GM18508 (cell line): ENCODE data around the gene RTN4.
A peak's percentile ranks its signal among the peaks of the same experiment; 100 is the strongest.
"Not testable (repeated sequence)": the region's sequence is repeated elsewhere in the genome, so short reads cannot be mapped to it uniquely, and the experiment has no call there.

Experiments
- ATAC-seq: cut with Tn5 transposase; IDR thresholded peaks from one replicate; pipeline ENCODE4 v1.9.1; 2021; ENCODE audit warnings: moderate number of reproducible peaks; ENCODE audit not compliant: insufficient read depth, unreplicated experiment

The RTN4 gene

GRCh38 chr2:55011831-55012671, 38.2 kb downstream of the RTN4 start:
- ATAC-seq, result no peak

- no peak for ATAC-seq
Measured at GRCh38 chr2:55010915-55011314, 39.3 kb downstream of the RTN4 start.

- ATAC-seq, result peak; percentile 78
Measured at GRCh38 chr2:55010149-55010591, 40.1 kb downstream of the RTN4 start.

GRCh38 chr2:55009277-55010060, 40.8 kb downstream of the RTN4 start:
- ATAC-seq, result no peak

GRCh38 chr2:55006306-55006705, 43.9 kb downstream of the RTN4 start:
- ATAC-seq, result no peak

- ATAC-seq, result no peak
Measured at GRCh38 chr2:55003706-55004639, 46.3 kb downstream of the RTN4 start.

GRCh38 chr2:55001716-55002115, 48.5 kb downstream of the RTN4 start:
- ATAC-seq, result no peak

GRCh38 chr2:55000341-55000740, 49.9 kb downstream of the RTN4 start:
- no peak for ATAC-seq

GRCh38 chr2:54999182-54999581, 51.1 kb downstream of the RTN4 start:
- ATAC-seq, result no peak

- no peak for ATAC-seq
Measured at GRCh38 chr2:54997826-54998225, 52.4 kb downstream of the RTN4 start.

GRCh38 chr2:54995553-54995952, 54.7 kb downstream of the RTN4 start:
- ATAC-seq, result no peak

- ATAC-seq, result not testable (repeated sequence)
Measured at GRCh38 chr2:54990694-54991093, 59.6 kb downstream of the RTN4 start.

GRCh38 chr2:54988612-54989011, 61.6 kb downstream of the RTN4 start:
- no peak for ATAC-seq

- ATAC-seq, result no peak
Measured at GRCh38 chr2:54986264-54986663, 64.0 kb downstream of the RTN4 start.

GRCh38 chr2:54984476-54984875, 65.8 kb downstream of the RTN4 start:
- ATAC-seq, result no peak

GRCh38 chr2:54983345-54984220, 66.7 kb downstream of the RTN4 start:
- no peak for ATAC-seq

GRCh38 chr2:54981385-54981784, 68.9 kb downstream of the RTN4 start:
- ATAC-seq, result no peak

- ATAC-seq, result no peak
Measured at GRCh38 chr2:54979321-54980044, 70.8 kb downstream of the RTN4 start.

- no peak for ATAC-seq
Measured at GRCh38 chr2:54977149-54977548, 73.1 kb downstream of the RTN4 start.
